Type B pancreatic cell (in vitro differentiated cells): ENCODE measurements around the gene LBHD1. TPM values are rescaled to one million over a fixed set of nuclear protein-coding genes. Genes with fewer than 3 reads are reported as not detected.

Source experiments
- DNase-seq: peaks from one replicate; pipeline ENCODE4 v3.0.0; 2021; ENCODE audit warnings: mixed read lengths; ENCODE audit not compliant: unreplicated experiment; ENCODE audit errors: extremely low spot score
- H3K27ac Mint-ChIP-seq: 2 replicates; pipeline ENCODE4 v1.8.0; 2021; ENCODE audit warnings: mild to moderate bottlenecking, mixed read lengths
- H3K27me3 Mint-ChIP-seq: 2 replicates; pipeline ENCODE4 v1.8.0; 2021; ENCODE audit warnings: mixed read lengths
- H3K36me3 Mint-ChIP-seq: 2 replicates; pipeline ENCODE4 v1.8.0; 2021; ENCODE audit warnings: mixed read lengths
- H3K4me1 Mint-ChIP-seq: one replicate; pipeline ENCODE4 v1.8.0; 2021; ENCODE audit warnings: mixed read lengths; ENCODE audit not compliant: unreplicated experiment
- H3K4me3 Mint-ChIP-seq: 2 replicates; pipeline ENCODE4 v1.8.0; 2021; ENCODE audit warnings: mild to moderate bottlenecking, mixed read lengths
- H3K9me3 Mint-ChIP-seq: 2 replicates; pipeline ENCODE4 v1.8.0; 2021; ENCODE audit warnings: mixed read lengths
- CTCF ChIP-seq: fragments of 200-600 bp; sonication (generic); conservative IDR thresholded peaks from 2 replicates; pipeline ENCODE4 v1.5.0; 2021; ENCODE audit warnings: antibody characterized with exemption, mild to moderate bottlenecking
- total RNA-seq: library from RNA; stranded (reverse); gene quantifications from 2 replicates; pipeline ENCODE4 v1.2.1, GENCODE V29; 2021; ENCODE audit warnings: low replicate concordance

Gene LBHD1
- total RNA-seq, 1 donor from 2014 or later = 8.1 TPM

DNA sequence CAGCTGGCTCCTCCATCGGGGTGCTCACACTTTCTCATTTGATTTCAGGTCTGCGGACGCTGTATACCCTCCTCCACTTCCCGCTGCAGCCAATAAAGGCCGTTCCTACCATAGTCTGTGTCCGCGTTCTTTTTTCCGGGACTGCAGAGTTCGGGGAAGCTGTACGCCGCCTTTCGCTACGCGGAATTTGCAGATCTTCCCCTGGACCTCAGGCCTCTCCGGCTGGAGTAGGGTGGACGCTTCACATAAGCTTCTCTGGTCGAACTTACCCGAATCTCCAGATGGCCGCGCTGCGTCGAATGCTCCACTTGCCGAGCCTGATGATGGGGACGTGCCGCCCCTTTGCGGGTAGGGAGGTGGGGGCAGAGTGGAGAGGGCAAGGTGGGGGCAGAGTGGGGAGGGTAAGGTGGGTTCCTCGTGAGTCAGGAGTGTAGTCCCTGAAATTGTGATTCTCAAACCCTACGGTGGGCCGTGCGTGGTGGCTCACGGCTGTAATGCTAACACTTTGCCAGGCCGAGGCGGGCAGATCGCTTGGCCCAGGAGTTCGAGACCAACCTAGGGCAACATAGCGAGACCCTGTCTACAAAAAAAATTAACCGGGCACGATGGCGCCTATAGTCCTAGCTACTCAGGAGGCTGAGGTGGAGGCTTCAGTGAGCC is 6.3 kb downstream of the LBHD1 start:
- Mint-ChIP-seq H3K4me3 (peak overlapping the region; percentile 98), H3K9me3 (no peaks in the 10 kb centered on the region), H3K4me1 (peaks cover 14% of the 10 kb centered on the region), H3K27ac (peak overlapping the region; percentile 95), H3K36me3 (peaks cover 6% of the 10 kb centered on the region), H3K27me3 (no peaks in the 10 kb centered on the region)
- no peak for DNase-seq
- TF ChIP-seq CTCF = no peak

GRCh38 chr11:62665075-62665598 is 6.9 kb downstream of the LBHD1 start, which contains the start of the genes C11orf98 and CSKMT:
Gene C11orf98, minus strand, starts transcription at chr11:62665210. Its CDS starts 41 bp downstream, at chr11:62665169.
Gene CSKMT, plus strand, starts transcription at chr11:62665312. Its CDS starts 568 bp downstream, at chr11:62665880.
- H3K4me1 Mint-ChIP-seq = peaks cover 14% of the 10 kb centered on the region
- H3K27ac Mint-ChIP-seq = peak within 1 kb of the TSS; percentile 95
- no peaks in the 10 kb centered on the region for H3K9me3 Mint-ChIP-seq
- no peaks in the 10 kb centered on the region for H3K27me3 Mint-ChIP-seq
- DNase-seq = peak; percentile 98
- no peak for TF ChIP-seq CTCF
- H3K36me3 Mint-ChIP-seq = peaks cover 6% of the 10 kb centered on the region
- peak within 1 kb of the TSS; percentile 98 for H3K4me3 Mint-ChIP-seq

GRCh38 chr11:62664405-62665074 is 7.5 kb downstream of the LBHD1 start:
- Mint-ChIP-seq H3K9me3 (no peaks in the 10 kb centered on the region), H3K36me3 (peaks cover 6% of the 10 kb centered on the region), H3K27ac (peak overlapping the region; percentile 95), H3K4me1 (peaks cover 13% of the 10 kb centered on the region), H3K4me3 (peak overlapping the region; percentile 98), H3K27me3 (no peaks in the 10 kb centered on the region)
- no peak for TF ChIP-seq CTCF
- DNase-seq = no peak

- H3K4me1 Mint-ChIP-seq = peaks cover 15% of the 10 kb centered on the region
These were observed 15.2 kb downstream of the LBHD1 start for GRCh38 chr11:62656796-62657429.

More at GRCh38 chr11:62656796-62657429, 15.2 kb downstream of the LBHD1 start:
- no peak for DNase-seq
- peak overlapping the region; percentile 30 for H3K27ac Mint-ChIP-seq
- H3K4me3 Mint-ChIP-seq = peak overlapping the region; percentile 13
- H3K36me3 Mint-ChIP-seq = no peaks in the 10 kb centered on the region
- H3K9me3 Mint-ChIP-seq = no peaks in the 10 kb centered on the region
- no peak for TF ChIP-seq CTCF
- no peaks in the 10 kb centered on the region for H3K27me3 Mint-ChIP-seq
